ENCODE measurements around the gene CFAP57. TPM values are rescaled to one million over a fixed set of nuclear protein-coding genes. Genes with fewer than 3 reads are reported as not detected.
A peak's percentile ranks its signal among the peaks of the same experiment; 100 is the strongest.

CFAP57 gene
- total RNA-seq, 4 donors from 2014 or later, result not detected

GRCh38 chr1:43284065-43284464 is 111.9 kb downstream of the CFAP57 start:
- Histone ChIP-seq H3K4me3 (peak overlapping the region in 2 of 4 donors; percentile 37 to 47), H3K9me3 (no peaks in the 10 kb centered on the region)
- intact Hi-C loops (cut with DNase I; ENCODE audit: low total_unique reads), result no loop called here

GRCh38 chr1:43284546-43285110 is 112.5 kb downstream of the CFAP57 start:
- DNase-seq, result no peak
- TF ChIP-seq CTCF (IDR thresholded peaks at IDR 0.05) (no peak), POLR2A (IDR thresholded peaks at IDR 0.05) (no peak)

More at GRCh38 chr1:43284065-43284464, 111.9 kb downstream of the CFAP57 start:
- Histone ChIP-seq H3K27ac (peak overlapping the region; percentile 77 to 85 (median 82)), H3K4me1 (peaks cover 0 to 13% (median 7%) of the 10 kb centered on the region in 4 donors), H3K36me3 (no peaks in the 10 kb centered on the region), H3K27me3 (no peaks in the 10 kb centered on the region)
- DNase-seq, result no peak
- in situ Hi-C loops (cut with MboI; ENCODE audit: low pct_ligation_motif_present in 1 of 4, low pct_unique_long_range_greater_than_20kb in 1 of 4, low sequenced_read_pairs in 3 of 4), result no loop called here
- 53 to 69% methylated on average over 2 to 3 of the region's 3 CpGs for WGBS, 2 donors (ENCODE audit: low coverage in 1 of 2)
- no peak for TF ChIP-seq POLR2A (IDR thresholded peaks at IDR 0.05)

GRCh38 chr1:43285269-43285990 is 113.3 kb downstream of the CFAP57 start, which contains the start of gene C1orf210:
TSS of gene C1orf210 (minus strand) at chr1:43285581. CDS start at chr1:43283270, 2,311 bp downstream.
- in situ Hi-C loops (cut with MboI; ENCODE audit: low pct_ligation_motif_present in 1 of 4, low pct_unique_long_range_greater_than_20kb in 1 of 4, low sequenced_read_pairs in 3 of 4), result no loop called here
- Histone ChIP-seq H3K4me3 (peak within 1 kb of the TSS in 3 of 4 donors; percentile 37 to 47 (median 43)), H3K27ac (peak within 1 kb of the TSS; percentile 77 to 85 (median 82)), H3K9me3 (no peaks in the 10 kb centered on the region), H3K27me3 (no peaks in the 10 kb centered on the region), H3K4me1 (peaks cover 0 to 15% (median 7%) of the 10 kb centered on the region in 4 donors), H3K36me3 (no peaks in the 10 kb centered on the region)
- 23 to 42% methylated on average over 4 to 19 of the region's 19 CpGs for WGBS, 2 donors (ENCODE audit: low coverage in 1 of 2)
- intact Hi-C loops (cut with DNase I; ENCODE audit: low total_unique reads), result no loop called here
- peak; percentile 93 for DNase-seq
- TF ChIP-seq CTCF (IDR thresholded peaks at IDR 0.05) (peak; percentile 10 to 60 (median 33)), POLR2A (IDR thresholded peaks at IDR 0.05) (peak; percentile 74), EP300 (IDR thresholded peaks at IDR 0.05; ENCODE audit: low read depth) (no peak), POLR2AphosphoS5 (IDR thresholded peaks at IDR 0.05) (peak in 2 of 3 donors; percentile 71 to 76)

More at GRCh38 chr1:43284546-43285110, 112.5 kb downstream of the CFAP57 start:
- no peaks in the 10 kb centered on the region for H3K9me3 ChIP-seq
- no peaks in the 10 kb centered on the region for H3K27me3 ChIP-seq
- intact Hi-C loops (cut with DNase I; ENCODE audit: low total_unique reads) (no loop called here), in situ Hi-C loops (cut with MboI; ENCODE audit: low pct_ligation_motif_present in 1 of 4, low pct_unique_long_range_greater_than_20kb in 1 of 4, low sequenced_read_pairs in 3 of 4) (no loop called here)
- peak overlapping the region; percentile 77 to 85 (median 82) for H3K27ac ChIP-seq
- peak overlapping the region in 3 of 4 donors; percentile 37 to 47 (median 43) for H3K4me3 ChIP-seq
- peaks cover 0 to 13% (median 7%) of the 10 kb centered on the region in 4 donors for H3K4me1 ChIP-seq
- no peaks in the 10 kb centered on the region for H3K36me3 ChIP-seq
- 54% methylated on average over 12 of the region's 12 CpGs; no CpG with 5 or more reads in 1 of the 2 donors for WGBS, 2 donors (ENCODE audit: low coverage in 1 of 2)

GRCh38 chr1:43286115-43286514 is 114.0 kb downstream of the CFAP57 start:
- Histone ChIP-seq H3K27ac (peak overlapping the region; percentile 77 to 85 (median 82)), H3K27me3 (no peaks in the 10 kb centered on the region), H3K36me3 (no peaks in the 10 kb centered on the region), H3K9me3 (no peaks in the 10 kb centered on the region), H3K4me1 (peaks cover 0 to 20% (median 7%) of the 10 kb centered on the region in 4 donors), H3K4me3 (peak overlapping the region in 2 of 4 donors; percentile 37 to 47)
- TF ChIP-seq CTCF (IDR thresholded peaks at IDR 0.05) (no peak), POLR2A (IDR thresholded peaks at IDR 0.05) (no peak), EP300 (IDR thresholded peaks at IDR 0.05; ENCODE audit: low read depth) (no peak), POLR2AphosphoS5 (IDR thresholded peaks at IDR 0.05) (no peak)
- in situ Hi-C loops (cut with MboI; ENCODE audit: low pct_ligation_motif_present in 1 of 4, low pct_unique_long_range_greater_than_20kb in 1 of 4, low sequenced_read_pairs in 3 of 4) (no loop called here), intact Hi-C loops (cut with DNase I; ENCODE audit: low total_unique reads) (no loop called here)
- peak; percentile 18 for DNase-seq
- WGBS, 2 donors (ENCODE audit: low coverage in 1 of 2), result 80% methylated on average over 11 of the region's 11 CpGs; no CpG with 5 or more reads in 1 of the 2 donors

Data from transverse colon (tissue), 4 donors.